DOHH2 (cell line): Measurements from ENCODE around the gene GALNS.

Experiments used
- CTCF ChIP-seq: fragments of 200-600 bp; sonication (generic); IDR thresholded peaks from one replicate; pipeline ENCODE4 v1.5.1; 2014; ENCODE audit warnings: antibody characterized with exemption, mild to moderate bottlenecking, low read depth, low read length; ENCODE audit not compliant: poor library complexity, severe bottlenecking
- EZH2phosphoT487 ChIP-seq: fragments of 200-600 bp; sonication (generic); IDR thresholded peaks from 2 replicates; pipeline ENCODE4 v1.6.1; 2017; ENCODE audit warnings: borderline replicate concordance, mild to moderate bottlenecking, antibody characterized with exemption, low read length, moderate library complexity, mixed read lengths

- TF ChIP-seq CTCF (no peak), EZH2phosphoT487 (no peak)
These were observed 23.7 kb upstream of the GALNS start for GRCh38 chr16:88880226-88881006.
